Subcutaneous adipose tissue (tissue), 4 donors: Measurements from ENCODE around the gene LRMDA. TPM values are rescaled to one million over a fixed set of nuclear protein-coding genes. Genes with fewer than 3 reads are reported as not detected.

Source experiments
- CTCF ChIP-seq: fragments of 450-650 bp; IDR thresholded peaks from one replicate; pipeline ENCODE4 v1.5.1; 2016; ENCODE audit warnings: low read depth, mild to moderate bottlenecking, control low read depth, antibody characterized with exemption, moderate library complexity
- total RNA-seq, 4 donors: library from RNA; depleted of rRNA; stranded (reverse); fragments of >200 nt; gene quantifications; one replicate each; pipeline ENCODE4 v1.1.0, GENCODE V29; 2016

LRMDA gene
- total RNA-seq, 4 donors from 2014 or later: 17.4 to 92.1 (median 22.8) TPM

GRCh38 chr10:76055466-76055865 is 624.0 kb downstream of the LRMDA start:
- no peak for TF ChIP-seq CTCF

GRCh38 chr10:76055963-76056362 is 624.5 kb downstream of the LRMDA start:
- TF ChIP-seq CTCF: no peak

- TF ChIP-seq CTCF: no peak
These were observed 635.0 kb downstream of the LRMDA start for GRCh38 chr10:76066457-76066856.

GRCh38 chr10:76067447-76067846 is 636.0 kb downstream of the LRMDA start:
- TF ChIP-seq CTCF: no peak

GRCh38 chr10:76068856-76069255 is 637.4 kb downstream of the LRMDA start:
- TF ChIP-seq CTCF: no peak

GRCh38 chr10:76070916-76071315 is 639.5 kb downstream of the LRMDA start:
- TF ChIP-seq CTCF: no peak

GRCh38 chr10:76071653-76072365 is 640.4 kb downstream of the LRMDA start:
- no peak for TF ChIP-seq CTCF
